Loucy (cell line): ENCODE measurements around the gene TRIM75.

Source experiments
- H2AFZ ChIP-seq: fragments of 200-600 bp; sonication (generic); 2 replicates; pipeline ENCODE4 v1.6.0; 2016; ENCODE audit warnings: antibody characterized with exemption, mild to moderate bottlenecking, low read length, moderate library complexity
- H3F3A ChIP-seq: fragments of 200-600 bp; 2 replicates; pipeline ENCODE4 v1.6.0; 2016; ENCODE audit warnings: antibody characterized with exemption, low read depth, mild to moderate bottlenecking
- H3K27me3 ChIP-seq: fragments of 200-600 bp; sonication (generic); 2 replicates; pipeline ENCODE4 v1.6.1; 2014; ENCODE audit warnings: low read length, mild to moderate bottlenecking; ENCODE audit not compliant: insufficient read depth, poor library complexity, severe bottlenecking
- H3K36me3 ChIP-seq: fragments of 200-600 bp; sonication (generic); 2 replicates; pipeline ENCODE4 v1.6.1; 2016; ENCODE audit warnings: low read length; ENCODE audit not compliant: insufficient read depth
- H3K4me1 ChIP-seq: fragments of 200-600 bp; sonication (generic); 2 replicates; pipeline ENCODE4 v1.5.1; 2014; ENCODE audit warnings: low read length, mild to moderate bottlenecking; ENCODE audit not compliant: insufficient read depth, poor library complexity, severe bottlenecking
- H3K4me2 ChIP-seq: fragments of 200-600 bp; sonication (generic); 2 replicates; pipeline ENCODE4 v1.6.0; 2014; ENCODE audit warnings: antibody characterized with exemption, low read length, low read depth, mild to moderate bottlenecking; ENCODE audit not compliant: poor library complexity, severe bottlenecking
- H3K4me3 ChIP-seq: fragments of 200-600 bp; sonication (generic); 2 replicates; pipeline ENCODE4 v1.5.1; 2014; ENCODE audit warnings: low read length, mild to moderate bottlenecking, mixed read lengths; ENCODE audit not compliant: poor library complexity, severe bottlenecking
- H3K79me2 ChIP-seq: fragments of 200-600 bp; sonication (generic); 2 replicates; pipeline ENCODE4 v1.6.1; 2014; ENCODE audit warnings: low read length; ENCODE audit not compliant: insufficient read depth
- H3K9ac ChIP-seq: fragments of 200-600 bp; sonication (generic); 2 replicates; pipeline ENCODE4 v1.6.0; 2014; ENCODE audit warnings: mild to moderate bottlenecking, low read depth, low read length, moderate library complexity; ENCODE audit not compliant: poor library complexity, severe bottlenecking
- H3K9me2 ChIP-seq: fragments of 200-600 bp; sonication (generic); replicated peaks from 2 replicates; pipeline ENCODE4 v1.6.1; 2016; ENCODE audit warnings: low read depth, low read length, mixed read lengths
- H3K9me3 ChIP-seq: fragments of 200-600 bp; sonication (generic); 2 replicates; pipeline ENCODE4 v1.6.1; 2014; ENCODE audit warnings: mild to moderate bottlenecking, antibody characterized with exemption, low read length, low read depth; ENCODE audit not compliant: insufficient read depth
- H4K20me1 ChIP-seq: fragments of 200-600 bp; sonication (generic); 2 replicates; pipeline ENCODE4 v1.6.0; 2014; ENCODE audit warnings: antibody characterized with exemption, low read length, mild to moderate bottlenecking; ENCODE audit not compliant: insufficient read depth, poor library complexity, severe bottlenecking
- CTCF ChIP-seq: fragments of 200-600 bp; sonication (generic); conservative IDR thresholded peaks from 2 replicates; pipeline ENCODE4 v1.5.1; 2014; ENCODE audit warnings: mild to moderate bottlenecking, antibody characterized with exemption, low read length
- EZH2phosphoT487 ChIP-seq: fragments of 200-600 bp; IDR thresholded peaks from 2 replicates; pipeline ENCODE4 v1.6.1; 2018; ENCODE audit warnings: antibody characterized with exemption, mild to moderate bottlenecking, moderate library complexity, borderline replicate concordance

Gene TRIM75

GRCh38 chr4:165101641-165102040 is 48.0 kb downstream of the TRIM75 start:
- H3K27me3 ChIP-seq = no peaks in the 10 kb centered on the region
- no peaks in the 10 kb centered on the region for H3K79me2 ChIP-seq
- H3K4me1 ChIP-seq = no peaks in the 10 kb centered on the region
- no peak overlapping the region for H2AFZ ChIP-seq
- no peaks in the 10 kb centered on the region for H3K9me3 ChIP-seq
- H3K9ac ChIP-seq = no peak overlapping the region
- no peak overlapping the region for H3K4me2 ChIP-seq
- no peak for TF ChIP-seq EZH2phosphoT487
- no peak for TF ChIP-seq CTCF
- no peaks in the 10 kb centered on the region for H4K20me1 ChIP-seq
- no peaks in the 10 kb centered on the region for H3F3A ChIP-seq
- peaks cover 11% of the 10 kb centered on the region; the same call in 1 of the 2 replicates for H3K36me3 ChIP-seq
- no peak overlapping the region for H3K4me3 ChIP-seq
- H3K9me2 ChIP-seq = no peaks in the 10 kb centered on the region

GRCh38 chr4:165106518-165106917 is 52.9 kb downstream of the TRIM75 start:
- TF ChIP-seq EZH2phosphoT487 = no peak
- TF ChIP-seq CTCF = no peak
- no peak overlapping the region for H2AFZ ChIP-seq
- no peaks in the 10 kb centered on the region for H4K20me1 ChIP-seq
- H3K9me3 ChIP-seq = no peaks in the 10 kb centered on the region
- no peaks in the 10 kb centered on the region for H3F3A ChIP-seq
- no peak overlapping the region for H3K4me2 ChIP-seq
- H3K27me3 ChIP-seq = no peaks in the 10 kb centered on the region
- H3K4me3 ChIP-seq = no peak overlapping the region
- peaks cover 9% of the 10 kb centered on the region; the same call in 1 of the 2 replicates for H3K79me2 ChIP-seq
- H3K9me2 ChIP-seq = no peaks in the 10 kb centered on the region
- peaks cover 3% of the 10 kb centered on the region for H3K4me1 ChIP-seq
- no peak overlapping the region for H3K9ac ChIP-seq
- peaks cover 4% of the 10 kb centered on the region; the same call in 1 of the 2 replicates for H3K36me3 ChIP-seq
